K562 (cell line): ENCODE data around the gene CDK9. TPM values are rescaled to one million over a fixed set of nuclear protein-coding genes. Genes with fewer than 3 reads are reported as not detected.

Experiments
- ADNP ChIP-seq: fragments of 200-800 bp; sonication (Bioruptor generic); IDR thresholded peaks from 2 replicates; pipeline ENCODE4 v1.6.1; 2016; ENCODE audit warnings: missing genetic modification characterization, missing compliant biosample characterization
- CBX5 ChIP-seq: IDR thresholded peaks from 2 replicates; pipeline ENCODE4 v1.6.1; 2014; ENCODE audit warnings: low read depth, borderline replicate concordance
- FOXK1 ChIP-seq: sonication (generic); formaldehyde crosslinking; IDR thresholded peaks from 2 replicates; pipeline ENCODE4 v1.8.0; 2022; ENCODE audit warnings: missing genetic modification reagents, mild to moderate bottlenecking, borderline replicate concordance
- GABPB1 ChIP-seq: sonication (generic); formaldehyde crosslinking; IDR thresholded peaks from 2 replicates; pipeline ENCODE4 v1.8.0; 2022; ENCODE audit warnings: mild to moderate bottlenecking, missing genetic modification reagents
- MYBL2 ChIP-seq, 2 experiments: fragments of 450-650 bp in 1 of 2; sonication (generic) in 1 of 2; formaldehyde crosslinking in 1 of 2; IDR thresholded peaks; 2 replicates each; pipeline versions ENCODE4 v1.6.1 to v1.8.1; 2017 to 2022; ENCODE audit warnings: borderline replicate concordance in 1 of 2, inconsistent platforms in 1 of 2, low read depth in 1 of 2, mild to moderate bottlenecking in 1 of 2, missing genetic modification reagents in 1 of 2, moderate library complexity in 1 of 2
- NBN ChIP-seq: fragments of 450-650 bp; IDR thresholded peaks from 2 replicates; pipeline ENCODE4 v1.6.1; 2016; ENCODE audit warnings: low read depth, mild to moderate bottlenecking
- NFIX ChIP-seq: fragments of 250-450 bp; sonication (Bioruptor Pico); IDR thresholded peaks from 2 replicates; pipeline ENCODE4 v1.4.0; 2020; ENCODE audit warnings: low read depth, mild to moderate bottlenecking, moderate library complexity
- NR3C1 ChIP-seq: sonication (generic); formaldehyde crosslinking; IDR thresholded peaks from 2 replicates; pipeline ENCODE4 v1.8.1; 2022; ENCODE audit warnings: missing genetic modification reagents
- PHB2 ChIP-seq: fragments of 450-650 bp; IDR thresholded peaks from 2 replicates; pipeline ENCODE4 v1.6.1; 2017; ENCODE audit warnings: low read depth
- PHF8 ChIP-seq: fragments of 200-600 bp; sonication (generic); IDR thresholded peaks from 2 replicates; pipeline ENCODE4 v1.6.1; 2012; ENCODE audit warnings: mixed run types, mild to moderate bottlenecking, inconsistent platforms, low read length, moderate library complexity, borderline replicate concordance
- TBP ChIP-seq: optimal IDR thresholded peaks from 2 replicates; pipeline ENCODE3; 2011; ENCODE audit warnings: low read depth, low read length, improper control_type of control experiment
- ZNF583 ChIP-seq: fragments of 250-450 bp; sonication (Bioruptor Pico); IDR thresholded peaks from 2 replicates; pipeline ENCODE4 v1.4.0; 2020
- polyA plus RNA-seq, 8 experiments: library from polyadenylated mRNA; depleted of rRNA in 4 of 8; stranded (reverse) in 5 of 8; unstranded in 3 of 8; fragments of >200 nt; fragmentation: Nextera tagmentation in 2 of 8; fragmentation: Illumina TruSeq in 1 of 8; extraction: Ambion mirVana in 2 of 8; extraction: Trizol in 1 of 8; gene quantifications; 2 replicates each; pipeline versions ENCODE4 v1.2.1 to v1.2.3, GENCODE V29; 2011 to 2014; ENCODE audit warnings: inconsistent platforms in 1 of 8, missing spikeins in 1 of 8
- total RNA-seq, 7 experiments: library from RNA; depleted of rRNA in 6 of 7; stranded (reverse); fragments of >200 nt in 6 of 7; fragmentation: Illumina TruSeq in 2 of 7; extraction: Trizol in 2 of 7; gene quantifications; 2 replicates each; pipeline versions ENCODE4 v1.2.1 to v1.2.3, GENCODE V29; 2011 to 2021; ENCODE audit warnings: low replicate concordance in 1 of 7
- TF ChIP-seq, protein P1 (sequence below): fragments of 450-650 bp; conservative IDR thresholded peaks from 2 replicates; pipeline ENCODE4 v1.6.1; 2016; ENCODE audit warnings: missing genetic modification characterization, low read depth, mild to moderate bottlenecking, missing compliant biosample characterization, moderate library complexity
- TF ChIP-seq, protein P2 (sequence below): IDR thresholded peaks from 3 replicates; pipeline ENCODE4 v1.6.1; 2011; ENCODE audit warnings: borderline replicate concordance, mild to moderate bottlenecking; ENCODE audit not compliant: insufficient read length, insufficient read depth
- TF ChIP-seq, protein P3 (sequence below): fragments of 450-650 bp; formaldehyde crosslinking; IDR thresholded peaks from 2 replicates; pipeline ENCODE4 v1.4.0; 2020; ENCODE audit warnings: mild to moderate bottlenecking
- TF ChIP-seq, protein P4 (sequence below): fragments of 450-650 bp; formaldehyde crosslinking; IDR thresholded peaks from 2 replicates; pipeline ENCODE4 v1.4.0; 2020; ENCODE audit warnings: mild to moderate bottlenecking, moderate library complexity
- TF ChIP-seq, protein P5 (sequence below): fragments of 250-450 bp; sonication (Bioruptor Pico); IDR thresholded peaks from 2 replicates; pipeline ENCODE4 v1.8.0; 2022; ENCODE audit warnings: moderate library complexity, mild to moderate bottlenecking, inconsistent platforms
- TF ChIP-seq, protein P6 (sequence below): fragments of 250-450 bp; sonication (Bioruptor Pico); IDR thresholded peaks from 2 replicates; pipeline ENCODE4 v1.5.0; 2021; ENCODE audit warnings: mild to moderate bottlenecking, borderline replicate concordance

The CDK9 gene
- total and polyA plus RNA-seq, 9 of the 15 experiments (the other 6 are each of a cell fraction or from before 2014, with no cell fraction given) = 4.2 to 78.6 (median 33.0) TPM

DNA sequence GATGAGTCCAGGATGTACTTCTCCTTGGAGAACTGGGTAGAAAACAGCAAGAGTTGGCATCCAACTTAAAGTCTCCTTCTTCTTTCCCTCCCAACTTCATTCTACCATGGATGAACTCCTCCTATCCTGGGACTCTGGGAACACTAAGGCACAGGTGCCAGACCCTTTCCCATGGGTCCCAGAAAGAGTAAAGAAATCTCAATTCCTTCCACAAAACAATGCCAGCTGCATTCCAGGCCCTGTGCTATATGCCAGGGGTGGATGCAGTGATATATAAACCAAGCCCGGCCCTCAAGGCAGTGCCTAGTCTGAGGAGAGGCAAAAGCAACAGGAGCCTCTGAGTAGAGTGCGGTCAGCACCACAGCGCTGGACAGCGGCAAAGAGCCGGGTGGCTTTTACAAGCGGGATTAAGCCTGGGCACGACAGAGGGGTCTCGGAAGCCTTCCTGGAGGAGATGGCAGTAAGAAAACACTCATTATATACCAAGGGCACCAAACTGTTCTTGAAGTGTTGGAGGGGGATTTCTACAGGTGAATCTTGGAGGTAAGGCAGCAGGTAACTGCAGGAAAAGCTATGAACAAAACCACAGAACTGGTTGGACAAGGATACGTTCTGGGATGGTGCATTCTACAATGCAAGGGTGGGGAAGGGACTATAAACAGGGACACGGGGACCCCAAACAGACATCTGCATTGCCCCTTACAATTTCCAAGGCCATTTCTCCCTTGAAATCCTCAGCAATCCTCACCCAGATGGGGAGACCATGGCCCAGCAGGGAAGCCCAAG, 34.4 kb upstream of the CDK9 start (continued):
- TF ChIP-seq CBX5 (no peak), PHF8 (no peak), NR3C1 (CRISPR knock-in tag) (peak; percentile 24; the same call in 1 of the 2 replicates), NFIX (CRISPR knock-in tag) (no peak), TBP (no peak), ADNP (no peak), NBN (no peak), ZNF583 (CRISPR knock-in tag) (no peak), PHB2 (no peak), MYBL2 (IDR thresholded peaks at IDR 0.05; ENCODE audit: low read depth) (no peak), MYBL2 (CRISPR knock-in tag; IDR thresholded peaks at IDR 0.05; ENCODE audit: borderline replicate concordance) (no peak), GABPB1 (CRISPR knock-in tag) (no peak), FOXK1 (CRISPR knock-in tag) (0 out of 2 replicates have a peak, but pooled peaks have one; percentile 18)
- TF ChIP-seq, protein P1, sequence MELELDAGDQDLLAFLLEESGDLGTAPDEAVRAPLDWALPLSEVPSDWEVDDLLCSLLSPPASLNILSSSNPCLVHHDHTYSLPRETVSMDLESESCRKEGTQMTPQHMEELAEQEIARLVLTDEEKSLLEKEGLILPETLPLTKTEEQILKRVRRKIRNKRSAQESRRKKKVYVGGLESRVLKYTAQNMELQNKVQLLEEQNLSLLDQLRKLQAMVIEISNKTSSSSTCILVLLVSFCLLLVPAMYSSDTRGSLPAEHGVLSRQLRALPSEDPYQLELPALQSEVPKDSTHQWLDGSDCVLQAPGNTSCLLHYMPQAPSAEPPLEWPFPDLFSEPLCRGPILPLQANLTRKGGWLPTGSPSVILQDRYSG = 0 out of 2 replicates have a peak, but pooled peaks have one; percentile 46
- TF ChIP-seq, protein P2, sequence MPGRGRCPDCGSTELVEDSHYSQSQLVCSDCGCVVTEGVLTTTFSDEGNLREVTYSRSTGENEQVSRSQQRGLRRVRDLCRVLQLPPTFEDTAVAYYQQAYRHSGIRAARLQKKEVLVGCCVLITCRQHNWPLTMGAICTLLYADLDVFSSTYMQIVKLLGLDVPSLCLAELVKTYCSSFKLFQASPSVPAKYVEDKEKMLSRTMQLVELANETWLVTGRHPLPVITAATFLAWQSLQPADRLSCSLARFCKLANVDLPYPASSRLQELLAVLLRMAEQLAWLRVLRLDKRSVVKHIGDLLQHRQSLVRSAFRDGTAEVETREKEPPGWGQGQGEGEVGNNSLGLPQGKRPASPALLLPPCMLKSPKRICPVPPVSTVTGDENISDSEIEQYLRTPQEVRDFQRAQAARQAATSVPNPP = no peak
- TF ChIP-seq, protein P3, sequence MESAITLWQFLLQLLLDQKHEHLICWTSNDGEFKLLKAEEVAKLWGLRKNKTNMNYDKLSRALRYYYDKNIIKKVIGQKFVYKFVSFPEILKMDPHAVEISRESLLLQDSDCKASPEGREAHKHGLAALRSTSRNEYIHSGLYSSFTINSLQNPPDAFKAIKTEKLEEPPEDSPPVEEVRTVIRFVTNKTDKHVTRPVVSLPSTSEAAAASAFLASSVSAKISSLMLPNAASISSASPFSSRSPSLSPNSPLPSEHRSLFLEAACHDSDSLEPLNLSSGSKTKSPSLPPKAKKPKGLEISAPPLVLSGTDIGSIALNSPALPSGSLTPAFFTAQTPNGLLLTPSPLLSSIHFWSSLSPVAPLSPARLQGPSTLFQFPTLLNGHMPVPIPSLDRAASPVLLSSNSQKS (CRISPR knock-in tag) = no peak
- TF ChIP-seq, protein P4, sequence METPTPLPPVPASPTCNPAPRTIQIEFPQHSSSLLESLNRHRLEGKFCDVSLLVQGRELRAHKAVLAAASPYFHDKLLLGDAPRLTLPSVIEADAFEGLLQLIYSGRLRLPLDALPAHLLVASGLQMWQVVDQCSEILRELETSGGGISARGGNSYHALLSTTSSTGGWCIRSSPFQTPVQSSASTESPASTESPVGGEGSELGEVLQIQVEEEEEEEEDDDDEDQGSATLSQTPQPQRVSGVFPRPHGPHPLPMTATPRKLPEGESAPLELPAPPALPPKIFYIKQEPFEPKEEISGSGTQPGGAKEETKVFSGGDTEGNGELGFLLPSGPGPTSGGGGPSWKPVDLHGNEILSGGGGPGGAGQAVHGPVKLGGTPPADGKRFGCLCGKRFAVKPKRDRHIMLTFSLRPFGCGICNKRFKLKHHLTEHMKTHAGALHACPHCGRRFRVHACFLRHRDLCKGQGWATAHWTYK (CRISPR knock-in tag) = no peak
- TF ChIP-seq, protein P5, sequence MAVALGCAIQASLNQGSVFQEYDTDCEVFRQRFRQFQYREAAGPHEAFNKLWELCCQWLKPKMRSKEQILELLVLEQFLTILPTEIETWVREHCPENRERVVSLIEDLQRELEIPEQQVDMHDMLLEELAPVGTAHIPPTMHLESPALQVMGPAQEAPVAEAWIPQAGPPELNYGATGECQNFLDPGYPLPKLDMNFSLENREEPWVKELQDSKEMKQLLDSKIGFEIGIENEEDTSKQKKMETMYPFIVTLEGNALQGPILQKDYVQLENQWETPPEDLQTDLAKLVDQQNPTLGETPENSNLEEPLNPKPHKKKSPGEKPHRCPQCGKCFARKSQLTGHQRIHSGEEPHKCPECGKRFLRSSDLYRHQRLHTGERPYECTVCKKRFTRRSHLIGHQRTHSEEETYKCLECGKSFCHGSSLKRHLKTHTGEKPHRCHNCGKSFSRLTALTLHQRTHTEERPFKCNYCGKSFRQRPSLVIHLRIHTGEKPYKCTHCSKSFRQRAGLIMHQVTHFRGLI (CRISPR knock-in tag) = no peak
- TF ChIP-seq, protein P6, sequence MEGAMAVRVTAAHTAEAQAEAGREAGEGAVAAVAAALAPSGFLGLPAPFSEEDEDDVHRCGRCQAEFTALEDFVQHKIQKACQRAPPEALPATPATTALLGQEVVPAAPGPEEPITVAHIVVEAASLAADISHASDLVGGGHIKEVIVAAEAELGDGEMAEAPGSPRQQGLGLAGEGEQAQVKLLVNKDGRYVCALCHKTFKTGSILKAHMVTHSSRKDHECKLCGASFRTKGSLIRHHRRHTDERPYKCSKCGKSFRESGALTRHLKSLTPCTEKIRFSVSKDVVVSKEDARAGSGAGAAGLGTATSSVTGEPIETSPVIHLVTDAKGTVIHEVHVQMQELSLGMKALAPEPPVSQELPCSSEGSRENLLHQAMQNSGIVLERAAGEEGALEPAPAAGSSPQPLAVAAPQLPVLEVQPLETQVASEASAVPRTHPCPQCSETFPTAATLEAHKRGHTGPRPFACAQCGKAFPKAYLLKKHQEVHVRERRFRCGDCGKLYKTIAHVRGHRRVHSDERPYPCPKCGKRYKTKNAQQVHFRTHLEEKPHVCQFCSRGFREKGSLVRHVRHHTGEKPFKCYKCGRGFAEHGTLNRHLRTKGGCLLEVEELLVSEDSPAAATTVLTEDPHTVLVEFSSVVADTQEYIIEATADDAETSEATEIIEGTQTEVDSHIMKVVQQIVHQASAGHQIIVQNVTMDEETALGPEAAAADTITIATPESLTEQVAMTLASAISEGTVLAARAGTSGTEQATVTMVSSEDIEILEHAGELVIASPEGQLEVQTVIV (CRISPR knock-in tag) = no peak
